Kidney epithelial cell (primary cell): ENCODE results near the gene MNDA. TPM values are rescaled to one million over a fixed set of nuclear protein-coding genes. Genes with fewer than 3 reads are reported as not detected.
A peak's percentile ranks its signal among the peaks of the same experiment; 100 is the strongest.

ENCODE experiments used
- DNase-seq: peaks from one replicate; pipeline ENCODE4 v3.0.0-alpha.2; 2010; ENCODE audit warnings: low read depth
- H3K27me3 ChIP-seq: 2 replicates; pipeline ENCODE4 v1.6.0; 2011; ENCODE audit warnings: low read length; ENCODE audit not compliant: control insufficient read depth, insufficient read depth
- H3K36me3 ChIP-seq: 2 replicates; pipeline ENCODE4 v1.5.1; 2011; ENCODE audit warnings: low read length; ENCODE audit not compliant: control insufficient read depth, insufficient read depth
- H3K4me3 ChIP-seq: 2 replicates; pipeline ENCODE4 v1.5.1; 2011; ENCODE audit warnings: low read depth, mild to moderate bottlenecking, control low read depth, low read length
- CTCF ChIP-seq: IDR thresholded peaks from 2 replicates; pipeline ENCODE4 v1.5.1; 2011; ENCODE audit warnings: mild to moderate bottlenecking, moderate library complexity, low read length, control low read depth, inconsistent platforms; ENCODE audit not compliant: insufficient read depth, poor library complexity, severe bottlenecking
- total RNA-seq: library from RNA; depleted of rRNA; stranded (reverse); fragments of >200 nt; gene quantifications from 2 replicates; pipeline ENCODE4 v1.2.3, GENCODE V29; 2015

Gene MNDA
- total RNA-seq = not detected in 2 replicates

- Histone ChIP-seq H3K4me3 (no peak within 1 kb of the TSS), H3K36me3 (no peaks in the 10 kb centered on the region), H3K27me3 (no peaks in the 10 kb centered on the region)
- TF ChIP-seq CTCF = no peak
- DNase-seq = no peak
Measured at GRCh38 chr1:158830904-158831507, at the start of gene MNDA. Gene MNDA (plus strand): TSS chr1:158831351. CDS start chr1:158842154, 10,803 bp downstream.

GRCh38 chr1:158793604-158794003 is 37.5 kb upstream of the MNDA start:
- Histone ChIP-seq H3K4me3 (no peak overlapping the region), H3K27me3 (no peaks in the 10 kb centered on the region), H3K36me3 (no peaks in the 10 kb centered on the region)
- peak; percentile 23 for TF ChIP-seq CTCF
- no peak for DNase-seq

GRCh38 chr1:158794247-158794646 is 36.9 kb upstream of the MNDA start:
- Histone ChIP-seq H3K36me3 (no peaks in the 10 kb centered on the region), H3K27me3 (no peaks in the 10 kb centered on the region), H3K4me3 (no peak overlapping the region)
- TF ChIP-seq CTCF = no peak
- DNase-seq = no peak

- DNase-seq = no peak
- no peak for TF ChIP-seq CTCF
- Histone ChIP-seq H3K4me3 (no peak overlapping the region), H3K36me3 (no peaks in the 10 kb centered on the region), H3K27me3 (no peaks in the 10 kb centered on the region)
Measured at GRCh38 chr1:158798531-158798930, 32.6 kb upstream of the MNDA start.

- Histone ChIP-seq H3K36me3 (no peaks in the 10 kb centered on the region), H3K4me3 (no peak overlapping the region), H3K27me3 (no peaks in the 10 kb centered on the region)
- TF ChIP-seq CTCF = no peak
- no peak for DNase-seq
Measured at GRCh38 chr1:158799689-158800088, 31.5 kb upstream of the MNDA start.

- DNase-seq = no peak
- Histone ChIP-seq H3K36me3 (no peaks in the 10 kb centered on the region), H3K27me3 (no peaks in the 10 kb centered on the region), H3K4me3 (no peak overlapping the region)
- TF ChIP-seq CTCF = no peak
Measured at GRCh38 chr1:158800526-158800925, 30.6 kb upstream of the MNDA start.
